ENCODE measurements around the gene CATSPER3.
A peak's percentile ranks its signal among the peaks of the same experiment; 100 is the strongest.

CATSPER3 gene

GRCh38 chr5:135029477-135030122 lies 61.9 kb downstream of the CATSPER3 start:
- DNase-seq (ENCODE audit: low spot score): no peak

- DNase-seq (ENCODE audit: low spot score): no peak
Observed at GRCh38 chr5:135030123-135030955, 62.6 kb downstream of the CATSPER3 start.

GRCh38 chr5:135030956-135031812 lies 63.5 kb downstream of the CATSPER3 start:
- DNase-seq (ENCODE audit: low spot score): no peak

- no peak for DNase-seq (ENCODE audit: low spot score)
Observed at GRCh38 chr5:135031813-135032694, 64.3 kb downstream of the CATSPER3 start.

- no peak for DNase-seq (ENCODE audit: low spot score)
Observed at GRCh38 chr5:135032695-135032998, 64.9 kb downstream of the CATSPER3 start.

- DNase-seq (ENCODE audit: low spot score): no peak
Observed at GRCh38 chr5:135032999-135033861, 65.5 kb downstream of the CATSPER3 start.

GRCh38 chr5:135033901-135034235 lies 66.2 kb downstream of the CATSPER3 start, which contains the start of gene PITX1:
TSS of gene PITX1 (minus strand) at chr5:135034228. CDS start at chr5:135033881, 347 bp downstream.
- no peak for DNase-seq (ENCODE audit: low spot score)

- DNase-seq (ENCODE audit: low spot score): peak; percentile 67
Observed at GRCh38 chr5:135034236-135034962, 66.7 kb downstream of the CATSPER3 start.

- DNase-seq (ENCODE audit: low spot score): no peak
Observed at GRCh38 chr5:135034963-135035677, 67.4 kb downstream of the CATSPER3 start.

GRCh38 chr5:135035678-135036030 lies 67.9 kb downstream of the CATSPER3 start:
- no peak for DNase-seq (ENCODE audit: low spot score)

GRCh38 chr5:135036405-135036804 lies 68.7 kb downstream of the CATSPER3 start:
- DNase-seq (ENCODE audit: low spot score): no peak

GRCh38 chr5:135037519-135038204 lies 70.0 kb downstream of the CATSPER3 start:
- no peak for DNase-seq (ENCODE audit: low spot score)

- DNase-seq (ENCODE audit: low spot score): no peak
Observed at GRCh38 chr5:135038205-135038812, 70.6 kb downstream of the CATSPER3 start.

- no peak for DNase-seq (ENCODE audit: low spot score)
Observed at GRCh38 chr5:135038813-135039270, 71.1 kb downstream of the CATSPER3 start.

GRCh38 chr5:135039271-135040033 lies 71.7 kb downstream of the CATSPER3 start:
- peak; percentile 76 for DNase-seq (ENCODE audit: low spot score)

GRCh38 chr5:135040034-135040332 lies 72.3 kb downstream of the CATSPER3 start:
- peak; percentile 74 for DNase-seq (ENCODE audit: low spot score)

- DNase-seq (ENCODE audit: low spot score): peak; percentile 66
Observed at GRCh38 chr5:135040333-135041144, 72.8 kb downstream of the CATSPER3 start.

All from iPS-NIHi11 (cell line).